OCI-LY7 (cell line): ENCODE measurements around the gene PDE11A.

ENCODE experiments used
- EZH2phosphoT487 ChIP-seq: fragments of 200-600 bp; sonication (generic); IDR thresholded peaks from 2 replicates; pipeline ENCODE4 v1.6.1; 2018; ENCODE audit warnings: low read depth, borderline replicate concordance, mild to moderate bottlenecking, mixed run types, antibody characterized with exemption, low read length, moderate library complexity, mixed read lengths
- TF ChIP-seq, protein P1 (sequence below): fragments of 200-600 bp; sonication (generic); conservative IDR thresholded peaks from 2 replicates; pipeline ENCODE4 v1.5.1; 2014; ENCODE audit warnings: mild to moderate bottlenecking, antibody characterized with exemption, low read length, moderate library complexity, mixed read lengths

DNA sequence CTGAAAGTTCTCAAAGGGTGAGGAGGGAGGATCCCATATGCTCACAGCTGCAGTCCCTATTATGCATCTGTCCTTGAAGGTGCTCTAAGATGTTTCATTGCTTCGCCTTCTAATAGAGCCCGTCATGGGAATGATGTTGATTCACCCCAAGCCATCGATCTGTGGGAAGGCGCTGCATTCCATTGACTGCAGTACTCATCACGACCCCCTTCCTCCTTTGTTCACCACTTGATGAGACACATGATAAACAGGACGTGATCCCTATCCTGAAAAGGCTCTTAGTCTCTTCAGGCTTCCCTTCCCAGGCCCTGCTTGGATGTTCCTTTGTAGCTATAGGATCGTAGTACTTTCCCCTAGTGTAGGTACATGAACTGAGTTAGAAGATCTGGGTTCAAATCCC lies 498.2 kb downstream of the PDE11A start:
- TF ChIP-seq, protein P1, sequence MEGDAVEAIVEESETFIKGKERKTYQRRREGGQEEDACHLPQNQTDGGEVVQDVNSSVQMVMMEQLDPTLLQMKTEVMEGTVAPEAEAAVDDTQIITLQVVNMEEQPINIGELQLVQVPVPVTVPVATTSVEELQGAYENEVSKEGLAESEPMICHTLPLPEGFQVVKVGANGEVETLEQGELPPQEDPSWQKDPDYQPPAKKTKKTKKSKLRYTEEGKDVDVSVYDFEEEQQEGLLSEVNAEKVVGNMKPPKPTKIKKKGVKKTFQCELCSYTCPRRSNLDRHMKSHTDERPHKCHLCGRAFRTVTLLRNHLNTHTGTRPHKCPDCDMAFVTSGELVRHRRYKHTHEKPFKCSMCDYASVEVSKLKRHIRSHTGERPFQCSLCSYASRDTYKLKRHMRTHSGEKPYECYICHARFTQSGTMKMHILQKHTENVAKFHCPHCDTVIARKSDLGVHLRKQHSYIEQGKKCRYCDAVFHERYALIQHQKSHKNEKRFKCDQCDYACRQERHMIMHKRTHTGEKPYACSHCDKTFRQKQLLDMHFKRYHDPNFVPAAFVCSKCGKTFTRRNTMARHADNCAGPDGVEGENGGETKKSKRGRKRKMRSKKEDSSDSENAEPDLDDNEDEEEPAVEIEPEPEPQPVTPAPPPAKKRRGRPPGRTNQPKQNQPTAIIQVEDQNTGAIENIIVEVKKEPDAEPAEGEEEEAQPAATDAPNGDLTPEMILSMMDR = no peak
- TF ChIP-seq EZH2phosphoT487 = no peak
